ENCODE results near the gene WBP2.
A peak's percentile ranks its signal among the peaks of the same experiment; 100 is the strongest.

Gene WBP2

GRCh38 chr17:75899353-75899752, 44.2 kb upstream of the WBP2 start:
- no peak for TF ChIP-seq CTCF (IDR thresholded peaks at IDR 0.05; ENCODE audit: insufficient read depth, low read length, missing control alignments)
- POLR2A ChIA-PET, result interaction anchor here (1.2 kb wide), 1 partner anchor 119 kb away, joined by 3 read pairs; no protein-coding TSS in a partner anchor
- no peak for DNase-seq (ENCODE audit: low read depth, low spot score)
- H3K4me3 ChIP-seq (ENCODE audit: low read depth, low read length), result no peak overlapping the region
- CTCF ChIA-PET, result interaction anchor here (0.9 to 1.9 kb wide), 5 partner anchors 11 to 380 kb away, joined by 3 to 5 read pairs (median 3); no protein-coding TSS in a partner anchor

- DNase-seq (ENCODE audit: low read depth, low spot score), result no peak
- POLR2A ChIA-PET, result interaction anchor here (1.2 kb wide), 1 partner anchor 118 kb away, joined by 3 read pairs; no protein-coding TSS in a partner anchor
- H3K4me3 ChIP-seq (ENCODE audit: low read depth, low read length), result no peak overlapping the region
- CTCF ChIA-PET, result interaction anchor here (0.8 to 4.3 kb wide), 5 partner anchors 11 to 116 kb away, joined by 3 to 28 read pairs (median 4); partner anchors contain the start of gene TRIM47
- TF ChIP-seq CTCF (IDR thresholded peaks at IDR 0.05; ENCODE audit: insufficient read depth, low read length, missing control alignments), result no peak
Observed at GRCh38 chr17:75898791-75899190, 43.7 kb upstream of the WBP2 start.

GRCh38 chr17:75898065-75898464, 42.9 kb upstream of the WBP2 start:
- POLR2A ChIA-PET, result interaction anchor here (2.9 kb wide), 1 partner anchor 15 kb away, joined by 8 read pairs; no protein-coding TSS in a partner anchor
- H3K4me3 ChIP-seq (ENCODE audit: low read depth, low read length), result no peak overlapping the region
- no peak for TF ChIP-seq CTCF (IDR thresholded peaks at IDR 0.05; ENCODE audit: insufficient read depth, low read length, missing control alignments)
- CTCF ChIA-PET, result interaction anchor here (0.8 to 4.3 kb wide), 7 partner anchors 12 to 133 kb away, joined by 3 to 28 read pairs (median 5); partner anchors contain the start of genes GALK1 and TRIM47
- no peak for DNase-seq (ENCODE audit: low read depth, low spot score)

GRCh38 chr17:75897160-75898019, 42.3 kb upstream of the WBP2 start:
- POLR2A ChIA-PET, result interaction anchor here (0.5 to 2.9 kb wide), 8 partner anchors 10 to 473 kb away, joined by 3 to 8 read pairs (median 5); partner anchors contain the start of gene TRIM47

GRCh38 chr17:75896415-75897159, 41.5 kb upstream of the WBP2 start, which contains the start of gene TRIM65:
TSS of gene TRIM65 (minus strand) at chr17:75896951. CDS start at chr17:75896937, 14 bp downstream.
- CTCF ChIA-PET, result interaction anchor here (0.7 to 4.7 kb wide), 29 partner anchors 8 to 149 kb away, joined by 3 to 32 read pairs (median 5); partner anchors contain the start of genes CDK3, GALK1, MRPL38 and TRIM47
- peak; percentile 65 for TF ChIP-seq CTCF (IDR thresholded peaks at IDR 0.05; ENCODE audit: insufficient read depth, low read length, missing control alignments)
- no peak for DNase-seq (ENCODE audit: low read depth, low spot score)
- POLR2A ChIA-PET, result interaction anchor here (0.6 to 2.9 kb wide), 10 partner anchors 9 to 143 kb away, joined by 3 to 8 read pairs (median 4); partner anchors contain the start of genes TRIM47 and WBP2
- H3K4me3 ChIP-seq (ENCODE audit: low read depth, low read length), result peak within 1 kb of the TSS; percentile 84

More at GRCh38 chr17:75897160-75898019, 42.3 kb upstream of the WBP2 start:
- peak overlapping the region; percentile 84 for H3K4me3 ChIP-seq (ENCODE audit: low read depth, low read length)
- no peak for TF ChIP-seq CTCF (IDR thresholded peaks at IDR 0.05; ENCODE audit: insufficient read depth, low read length, missing control alignments)
- CTCF ChIA-PET, result interaction anchor here (0.7 to 4.7 kb wide), 14 partner anchors 7 to 147 kb away, joined by 3 to 32 read pairs (median 8); partner anchors contain the start of genes CDK3, GALK1, MRPL38 and TRIM47
- DNase-seq (ENCODE audit: low read depth, low spot score), result no peak

Measured in AG04449 (cell line).